HepG2 (cell line): ENCODE measurements around the gene PDYN. TPM values are rescaled to one million over a fixed set of nuclear protein-coding genes. Genes with fewer than 3 reads are reported as not detected.

Source experiments
- ATF6 ChIP-seq: sonication (generic); formaldehyde crosslinking; conservative IDR thresholded peaks from 2 replicates; pipeline ENCODE4 v1.4.0; 2020; ENCODE audit warnings: missing genetic modification reagents
- ATF7 ChIP-seq, 2 experiments: fragments of 450-650 bp in 1 of 2; sonication (generic) in 1 of 2; formaldehyde crosslinking in 1 of 2; IDR thresholded peaks; 2 replicates each; pipeline versions ENCODE4 v1.4.0 to v1.6.1; 2016 to 2020; ENCODE audit warnings: antibody characterized with exemption in 1 of 2, mild to moderate bottlenecking in 1 of 2, missing genetic modification reagents in 1 of 2
- DMAP1 ChIP-seq: IDR thresholded peaks from 2 replicates; pipeline ENCODE4 v1.6.1; 2016
- GABPA ChIP-seq, 2 experiments: IDR thresholded peaks; 2 replicates each; pipeline ENCODE4 v1.6.1; 2011 to 2016; ENCODE audit warnings: low read depth in 2 of 2, low read length in 1 of 2, missing biosample characterization in 1 of 2, missing genetic modification characterization in 1 of 2
- HCFC1 ChIP-seq: fragments of 150-350 bp; IDR thresholded peaks from 2 replicates; pipeline ENCODE4 v1.6.1; 2014; ENCODE audit warnings: low read depth, low read length
- HMG20A ChIP-seq: IDR thresholded peaks from 2 replicates; pipeline ENCODE4 v1.6.1; 2016; ENCODE audit warnings: borderline replicate concordance
- MTA3 ChIP-seq: sonication (generic); formaldehyde crosslinking; IDR thresholded peaks from 2 replicates; pipeline ENCODE4 v1.4.0; 2020; ENCODE audit warnings: missing genetic modification reagents
- NFYB ChIP-seq: sonication (generic); formaldehyde crosslinking; IDR thresholded peaks from 2 replicates; pipeline ENCODE4 v1.4.0; 2020; ENCODE audit warnings: missing genetic modification reagents
- NKX3-1 ChIP-seq: sonication (generic); formaldehyde crosslinking; IDR thresholded peaks from 2 replicates; pipeline ENCODE4 v1.5.0; 2020; ENCODE audit warnings: missing genetic modification reagents
- POLR2G ChIP-seq: fragments of 200-400 bp; formaldehyde crosslinking; IDR thresholded peaks from 2 replicates; pipeline ENCODE4 v1.6.1; 2018; ENCODE audit warnings: mild to moderate bottlenecking, low read depth, low read length, moderate library complexity
- ZBTB3 ChIP-seq: sonication (generic); formaldehyde crosslinking; IDR thresholded peaks from 2 replicates; pipeline ENCODE4 v1.4.0; 2020; ENCODE audit warnings: low read depth, mild to moderate bottlenecking, moderate library complexity, missing genetic modification reagents, borderline replicate concordance
- ZFP91 ChIP-seq: sonication (generic); formaldehyde crosslinking; IDR thresholded peaks from 2 replicates; pipeline ENCODE4 v1.9.0; 2022; ENCODE audit warnings: missing genetic modification reagents, mild to moderate bottlenecking, borderline replicate concordance
- ZNF180 ChIP-seq: sonication (generic); formaldehyde crosslinking; IDR thresholded peaks from 2 replicates; pipeline ENCODE4 v1.4.0; 2020; ENCODE audit warnings: low read depth, missing genetic modification reagents, borderline replicate concordance
- ZNF251 ChIP-seq: sonication (generic); formaldehyde crosslinking; IDR thresholded peaks from 2 replicates; pipeline ENCODE4 v1.9.0; 2021; ENCODE audit warnings: mild to moderate bottlenecking, missing genetic modification reagents
- ZNF260 ChIP-seq: sonication (generic); formaldehyde crosslinking; IDR thresholded peaks from 2 replicates; pipeline ENCODE4 v1.4.0; 2020; ENCODE audit warnings: missing genetic modification reagents, low read depth, mild to moderate bottlenecking, borderline replicate concordance
- ZNF3 ChIP-seq: IDR thresholded peaks from 2 replicates; pipeline ENCODE4 v1.7.0; 2017; ENCODE audit warnings: inconsistent platforms
- ZNF646 ChIP-seq: sonication (generic); formaldehyde crosslinking; IDR thresholded peaks from 2 replicates; pipeline ENCODE4 v1.9.0; 2021; ENCODE audit warnings: mild to moderate bottlenecking, missing genetic modification reagents
- ZNF784 ChIP-seq: sonication (generic); formaldehyde crosslinking; IDR thresholded peaks from 2 replicates; pipeline ENCODE4 v1.5.1; 2020; ENCODE audit warnings: missing genetic modification reagents, mild to moderate bottlenecking, borderline replicate concordance
- polyA plus RNA-seq, 8 experiments: library from polyadenylated mRNA; depleted of rRNA in 3 of 8; stranded (reverse) in 7 of 8; unstranded in 1 of 8; fragments of >200 nt; fragmentation: Illumina TruSeq in 4 of 8; extraction: Trizol in 4 of 8; gene quantifications; 2 replicates each; pipeline versions ENCODE4 v1.2.1 to v1.2.3, GENCODE V29; 2011 to 2016; ENCODE audit warnings: low read depth in 4 of 8, missing spikeins in 1 of 8, mixed read lengths in 1 of 8; ENCODE audit not compliant: insufficient read depth in 1 of 8
- total RNA-seq, 5 experiments: library from RNA; depleted of rRNA; stranded (reverse); fragments of >200 nt; fragmentation: Illumina TruSeq; extraction: Trizol; gene quantifications; 2 replicates each; pipeline ENCODE4 v1.2.3, GENCODE V29; 2016; ENCODE audit warnings: low read depth in 1 of 5

The PDYN gene
- total and polyA plus RNA-seq, 2 of the 13 experiments (the other 11 are each of a cell fraction or from before 2014, with no cell fraction given) = not detected

- no peak for TF ChIP-seq ZNF646
- no peak; the same call in 1 of the 2 replicates for TF ChIP-seq ZFP91 (CRISPR knock-in tag)
- TF ChIP-seq HMG20A (CRISPR knock-in tag) = peak; percentile 84
- no peak for TF ChIP-seq ATF7 (IDR thresholded peaks at IDR 0.05)
- no peak for TF ChIP-seq ATF7 (CRISPR knock-in tag; IDR thresholded peaks at IDR 0.05)
- peak; percentile 62 for TF ChIP-seq NFYB (CRISPR knock-in tag)
- peak; percentile 81; the same call in 1 of the 2 replicates for TF ChIP-seq ZNF784 (CRISPR knock-in tag)
- no peak for TF ChIP-seq GABPA (IDR thresholded peaks at IDR 0.05; ENCODE audit: low read depth, low read length)
- peak; percentile 64 for TF ChIP-seq GABPA (CRISPR knock-in tag; IDR thresholded peaks at IDR 0.05; ENCODE audit: low read depth)
- TF ChIP-seq ZNF180 (CRISPR knock-in tag) = no peak; the same call in 1 of the 2 replicates
- TF ChIP-seq ATF6 (CRISPR knock-in tag) = peak; percentile 99
- peak; percentile 76; the same call in 1 of the 2 replicates for TF ChIP-seq ZNF3 (CRISPR knock-in tag)
- peak; percentile 94; the same call in 1 of the 2 replicates for TF ChIP-seq MTA3 (CRISPR knock-in tag)
- TF ChIP-seq ZBTB3 (CRISPR knock-in tag) = peak; percentile 93; the same call in 1 of the 2 replicates
- TF ChIP-seq POLR2G = no peak
- no peak for TF ChIP-seq ZNF260 (CRISPR knock-in tag)
- TF ChIP-seq HCFC1 = peak; percentile 27; the same call in 1 of the 2 replicates
- TF ChIP-seq ZNF251 (CRISPR knock-in tag) = peak; percentile 74; the same call in 1 of the 2 replicates
- peak; percentile 99 for TF ChIP-seq NKX3-1 (CRISPR knock-in tag)
- TF ChIP-seq DMAP1 (CRISPR knock-in tag) = peak; percentile 58; the same call in 1 of the 2 replicates
Observed at GRCh38 chr20:2005831-2006426, 12.1 kb upstream of the PDYN start (continued).
